OCI-LY7 (cell line): ENCODE data around the gene GHRHR. TPM values are rescaled to one million over a fixed set of nuclear protein-coding genes. Genes with fewer than 3 reads are reported as not detected.

Source experiments
- BruUV-seq: library from RNA; stranded (reverse); fragments of 400-500 nt; replicated peaks from 2 replicates; lab custom pipeline; 2021; lab: Mats Ljungman, UMichigan
- CTCF ChIA-PET: fragments of 300-600 bp; sonication (Branson Sonifier 250); formaldehyde crosslinking; loops from one replicate; lab custom pipeline; 2022; ENCODE audit warnings: antibody characterized with exemption; ENCODE audit not compliant: unreplicated experiment; lab: Charles Lee
- POLR2A ChIA-PET: fragments of 300-600 bp; sonication (Branson Sonifier 250); formaldehyde crosslinking; loops from one replicate; lab custom pipeline; 2022; ENCODE audit warnings: antibody characterized with exemption; lab: Charles Lee
- DNase-seq: peaks from one replicate; pipeline ENCODE4 v3.0.0-alpha.2; 2015; ENCODE audit warnings: low spot score
- H2AFZ ChIP-seq: fragments of 200-600 bp; sonication (generic), shearing (Covaris generic); 2 replicates; pipeline ENCODE4 v1.6.1; 2014; ENCODE audit warnings: mild to moderate bottlenecking, antibody characterized with exemption, low read length, moderate library complexity
- H3K27ac ChIP-seq: fragments of 200-600 bp; sonication (generic); 2 replicates; pipeline ENCODE4 v1.5.1; 2014; ENCODE audit warnings: mixed run types, low read depth, mild to moderate bottlenecking, moderate library complexity, low read length, inconsistent platforms; ENCODE audit not compliant: poor library complexity, severe bottlenecking
- H3K36me3 ChIP-seq: fragments of 200-600 bp; sonication (generic); 2 replicates; pipeline ENCODE4 v1.6.1; 2014; ENCODE audit warnings: mild to moderate bottlenecking, antibody characterized with exemption, low read length, moderate library complexity, mixed read lengths; ENCODE audit not compliant: insufficient read depth
- H3K4me1 ChIP-seq: fragments of 200-600 bp; sonication (generic); 2 replicates; pipeline ENCODE4 v1.5.1; 2014; ENCODE audit warnings: mild to moderate bottlenecking, low read length; ENCODE audit not compliant: insufficient read depth, poor library complexity, severe bottlenecking
- H3K4me2 ChIP-seq: fragments of 200-600 bp; sonication (generic); 2 replicates; pipeline ENCODE4 v1.6.1; 2014; ENCODE audit warnings: mild to moderate bottlenecking, low read length
- H3K4me3 ChIP-seq: fragments of 200-600 bp; sonication (generic); 2 replicates; pipeline ENCODE4 v1.5.1; 2014; ENCODE audit warnings: mild to moderate bottlenecking, low read depth, low read length; ENCODE audit not compliant: poor library complexity, severe bottlenecking
- H3K79me2 ChIP-seq: fragments of 200-600 bp; sonication (generic); 2 replicates; pipeline ENCODE4 v1.6.1; 2016; ENCODE audit warnings: low read depth, mild to moderate bottlenecking, low read length, moderate library complexity, mixed read lengths; ENCODE audit not compliant: insufficient read depth
- H3K9me2 ChIP-seq: fragments of 200-600 bp; sonication (generic); 2 replicates; pipeline ENCODE4 v1.6.1; 2016; ENCODE audit warnings: mild to moderate bottlenecking, low read length, mixed read lengths; ENCODE audit not compliant: insufficient read depth
- H3K9me3 ChIP-seq: fragments of 200-600 bp; sonication (generic); 2 replicates; pipeline ENCODE4 v1.6.1; 2014; ENCODE audit warnings: mild to moderate bottlenecking, mixed run types, low read length, mixed read lengths
- H4K20me1 ChIP-seq: fragments of 200-600 bp; sonication (generic); 2 replicates; pipeline ENCODE4 v1.6.1; 2014; ENCODE audit warnings: mild to moderate bottlenecking, antibody characterized with exemption, low read length, moderate library complexity, mixed read lengths; ENCODE audit not compliant: insufficient read depth
- EZH2phosphoT487 ChIP-seq: fragments of 200-600 bp; sonication (generic); IDR thresholded peaks from 2 replicates; pipeline ENCODE4 v1.6.1; 2018; ENCODE audit warnings: low read depth, borderline replicate concordance, mild to moderate bottlenecking, mixed run types, antibody characterized with exemption, low read length, moderate library complexity, mixed read lengths
- intact Hi-C: fragments of 100-400 bp; cut with micrococcal nuclease; formaldehyde crosslinking; loops from one replicate; pipeline ENCODE4 v1.10.0; 2022; ENCODE audit not compliant: unreplicated experiment
- total RNA-seq, 2 experiments: library from RNA; depleted of rRNA in 1 of 2; stranded (reverse); fragments of >200 nt in 1 of 2; shearing (Covaris generic) in 1 of 2; gene quantifications; 2 replicates each; pipeline ENCODE4 v1.2.3, GENCODE V29; 2014 to 2022
- TF ChIP-seq, protein P1 (sequence below): fragments of 200-600 bp; sonication (generic); conservative IDR thresholded peaks from 2 replicates; pipeline ENCODE4 v1.5.1; 2014; ENCODE audit warnings: mild to moderate bottlenecking, antibody characterized with exemption, low read length, moderate library complexity, mixed read lengths

Gene GHRHR
- total RNA-seq, 2 experiments from 2014 or later, result not detected

GRCh38 chr7:30917216-30917893, 46.4 kb upstream of the GHRHR start:
- POLR2A ChIA-PET, result interaction anchor here (0.7 to 1.0 kb wide), 2 partner anchors 214 to 804 kb away, joined by 3 read pairs; no protein-coding TSS in a partner anchor
- no TSS peak for BruUV-seq

DNA sequence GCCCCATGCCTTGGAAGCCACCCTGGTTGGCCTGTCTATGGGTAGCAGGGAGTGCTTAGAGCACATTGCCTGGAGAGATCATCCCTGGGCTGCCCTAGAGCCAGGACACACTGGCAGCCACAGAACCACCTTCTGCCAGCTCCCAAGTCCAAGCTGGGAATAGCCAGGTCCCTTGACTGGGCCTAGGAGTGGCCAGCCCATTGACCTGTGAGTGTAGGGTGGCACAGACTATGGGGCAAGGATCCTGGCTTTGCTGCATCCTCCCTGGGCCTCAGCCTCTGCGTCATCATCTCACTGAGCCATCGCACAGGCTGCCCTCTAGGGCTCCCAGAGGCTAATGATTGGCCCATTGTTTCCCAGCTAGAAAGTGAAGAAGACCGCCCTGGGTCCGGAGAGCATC, 45.1 kb upstream of the GHRHR start:
- Histone ChIP-seq H2AFZ (no peak overlapping the region), H3K4me3 (no peak overlapping the region), H3K9me3 (no peaks in the 10 kb centered on the region), H3K4me2 (no peak overlapping the region), H3K4me1 (no peaks in the 10 kb centered on the region), H3K27ac (no peak overlapping the region), H3K9me2 (no peaks in the 10 kb centered on the region), H3K36me3 (no peaks in the 10 kb centered on the region), H4K20me1 (no peaks in the 10 kb centered on the region), H3K79me2 (no peaks in the 10 kb centered on the region)
- no TSS peak for BruUV-seq
- intact Hi-C loops, result no loop called here
- no peak for TF ChIP-seq EZH2phosphoT487
- TF ChIP-seq, protein P1, sequence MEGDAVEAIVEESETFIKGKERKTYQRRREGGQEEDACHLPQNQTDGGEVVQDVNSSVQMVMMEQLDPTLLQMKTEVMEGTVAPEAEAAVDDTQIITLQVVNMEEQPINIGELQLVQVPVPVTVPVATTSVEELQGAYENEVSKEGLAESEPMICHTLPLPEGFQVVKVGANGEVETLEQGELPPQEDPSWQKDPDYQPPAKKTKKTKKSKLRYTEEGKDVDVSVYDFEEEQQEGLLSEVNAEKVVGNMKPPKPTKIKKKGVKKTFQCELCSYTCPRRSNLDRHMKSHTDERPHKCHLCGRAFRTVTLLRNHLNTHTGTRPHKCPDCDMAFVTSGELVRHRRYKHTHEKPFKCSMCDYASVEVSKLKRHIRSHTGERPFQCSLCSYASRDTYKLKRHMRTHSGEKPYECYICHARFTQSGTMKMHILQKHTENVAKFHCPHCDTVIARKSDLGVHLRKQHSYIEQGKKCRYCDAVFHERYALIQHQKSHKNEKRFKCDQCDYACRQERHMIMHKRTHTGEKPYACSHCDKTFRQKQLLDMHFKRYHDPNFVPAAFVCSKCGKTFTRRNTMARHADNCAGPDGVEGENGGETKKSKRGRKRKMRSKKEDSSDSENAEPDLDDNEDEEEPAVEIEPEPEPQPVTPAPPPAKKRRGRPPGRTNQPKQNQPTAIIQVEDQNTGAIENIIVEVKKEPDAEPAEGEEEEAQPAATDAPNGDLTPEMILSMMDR, result no peak
- ChIA-PET POLR2A (interaction anchor here (0.7 kb wide), 1 partner anchor 250 kb away, joined by 6 read pairs; no protein-coding TSS in a partner anchor), CTCF (no interaction called here)
- DNase-seq, result no peak

More at GRCh38 chr7:30917216-30917893, 46.4 kb upstream of the GHRHR start:
- Histone ChIP-seq H3K9me2 (no peaks in the 10 kb centered on the region), H4K20me1 (no peaks in the 10 kb centered on the region), H3K4me3 (no peak overlapping the region), H2AFZ (no peak overlapping the region), H3K9me3 (no peaks in the 10 kb centered on the region), H3K27ac (no peak overlapping the region), H3K36me3 (no peaks in the 10 kb centered on the region), H3K79me2 (no peaks in the 10 kb centered on the region), H3K4me2 (no peak overlapping the region), H3K4me1 (no peaks in the 10 kb centered on the region)
- intact Hi-C loops, result no loop called here
- DNase-seq, result no peak
- CTCF ChIA-PET, result interaction anchor here (1.1 kb wide), 1 partner anchor 15 kb away, joined by 3 read pairs; no protein-coding TSS in a partner anchor
- no peak for TF ChIP-seq EZH2phosphoT487
- TF ChIP-seq, protein P1, result no peak

DNA sequence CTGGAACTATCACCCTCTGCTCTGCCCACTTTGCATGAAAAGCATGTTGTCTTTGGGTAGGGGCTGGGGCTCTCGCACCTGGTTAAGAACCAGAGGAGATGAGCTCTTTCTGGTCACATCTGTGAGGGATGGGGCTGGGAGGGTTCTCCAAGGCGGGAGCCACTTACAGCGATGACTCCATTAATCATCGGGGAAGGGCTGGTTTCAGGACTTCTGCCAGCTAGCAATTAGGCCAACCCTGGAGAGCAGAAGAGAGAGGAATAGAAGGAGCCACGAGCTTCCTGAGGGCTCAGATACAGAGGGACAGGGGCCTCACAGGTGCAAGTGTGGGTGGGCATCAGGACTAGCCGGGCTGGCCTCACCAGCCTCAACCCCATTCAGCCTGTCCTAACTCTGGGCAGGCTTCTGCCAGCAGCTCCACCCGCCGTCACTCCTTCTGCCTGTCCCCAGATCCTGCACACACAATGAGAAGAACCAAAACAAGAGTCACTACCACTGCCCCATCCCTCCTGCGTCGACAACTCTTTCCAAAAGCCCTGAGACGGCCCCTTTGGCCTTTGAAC, 43.7 kb upstream of the GHRHR start:
- TF ChIP-seq, protein P1, result no peak
- intact Hi-C loops, result no loop called here
- no peak overlapping the region for H3K4me3 ChIP-seq
- no peak overlapping the region for H2AFZ ChIP-seq
- H3K4me1 ChIP-seq, result no peaks in the 10 kb centered on the region
- CTCF ChIA-PET, result no interaction called here
- H3K9me3 ChIP-seq, result no peaks in the 10 kb centered on the region
- DNase-seq, result no peak
- no peak overlapping the region for H3K4me2 ChIP-seq
- POLR2A ChIA-PET, result no interaction called here
- H4K20me1 ChIP-seq, result no peaks in the 10 kb centered on the region
- no peak overlapping the region for H3K27ac ChIP-seq
- H3K79me2 ChIP-seq, result no peaks in the 10 kb centered on the region
- H3K9me2 ChIP-seq, result no peaks in the 10 kb centered on the region
- no TSS peak for BruUV-seq
- no peaks in the 10 kb centered on the region for H3K36me3 ChIP-seq
